Stimulated activated CD4-positive, alpha-beta T cell treated with anti-CD3 and anti-CD28 coated beads, Interleukin-2, amount 100 ng/mL, for 24 hours (primary cell): Measurements from ENCODE around the gene KNCN.

Experiments used
- DNase-seq, 2 donors: peaks; one replicate each; pipeline ENCODE4 v3.0.0-alpha.2; 2020

The KNCN gene

DNA sequence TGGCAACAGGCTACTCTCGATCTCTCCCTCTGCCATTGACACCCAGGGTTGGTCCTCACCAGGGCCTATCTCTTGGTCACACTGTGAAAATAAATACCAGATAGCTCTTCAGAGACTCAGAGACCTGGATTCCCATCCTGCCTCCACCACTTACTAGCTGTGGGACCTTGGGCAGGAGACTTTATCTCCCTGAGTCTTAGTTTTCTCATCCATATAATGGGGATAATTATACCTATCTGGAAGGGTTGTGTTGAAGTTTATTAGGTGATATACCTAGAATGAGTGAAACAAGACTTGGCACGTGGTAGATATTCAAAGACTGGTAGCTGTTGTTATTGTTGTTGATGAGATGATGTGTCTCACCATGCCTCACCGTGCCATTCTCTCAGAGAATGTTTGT, 54.4 kb downstream of the KNCN start:
- no peak for DNase-seq

DNA sequence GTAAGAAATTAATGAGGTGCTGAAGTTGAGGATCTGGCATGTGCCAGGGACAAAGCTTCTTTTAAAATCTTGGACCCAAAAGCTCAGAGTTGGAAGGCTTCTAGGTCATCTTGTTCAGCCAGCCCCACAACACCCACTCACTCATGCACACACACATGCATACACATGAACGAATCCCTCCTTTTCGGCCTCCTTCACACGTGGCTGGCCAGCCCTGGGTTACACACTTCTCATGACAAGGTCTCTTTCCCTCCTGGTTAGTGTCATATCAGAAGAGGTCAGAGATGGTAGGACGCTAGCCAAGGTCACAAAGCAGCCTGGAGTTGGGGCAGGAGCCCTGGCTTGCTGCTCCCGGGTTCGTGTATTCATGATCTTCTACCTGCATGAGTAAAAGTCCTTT, 54.9 kb downstream of the KNCN start:
- DNase-seq = no peak

DNA sequence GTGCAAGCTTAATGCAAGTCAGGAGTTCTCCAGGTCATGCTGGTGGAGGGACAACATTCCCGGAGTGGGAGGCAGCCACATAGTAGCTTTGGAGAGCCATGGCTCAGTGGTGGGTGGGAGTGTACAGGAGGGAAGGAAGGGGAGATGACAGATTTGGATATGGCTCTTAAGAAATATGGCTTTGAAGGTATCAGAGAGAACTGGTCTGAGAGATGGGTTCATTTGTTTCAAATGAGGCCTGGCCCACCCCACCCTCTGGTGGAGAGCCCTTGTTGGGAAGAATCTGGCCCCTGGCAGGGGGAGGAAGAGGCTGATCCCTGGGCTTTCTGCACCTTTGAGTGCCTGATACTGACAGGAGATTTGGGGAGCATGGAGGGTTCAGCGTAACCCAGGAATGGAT, 55.7 kb downstream of the KNCN start:
- DNase-seq = no peak
